GM13977 (cell line): ENCODE data around the gene F2RL3.

Source experiments
- DNase-seq: peaks from one replicate; pipeline ENCODE4 v3.0.0; 2012; ENCODE audit warnings: low spot score
- CTCF ChIP-seq: IDR thresholded peaks from 2 replicates; pipeline ENCODE4 v1.5.1; 2012; ENCODE audit warnings: mild to moderate bottlenecking, control low read depth; ENCODE audit not compliant: insufficient read depth; ENCODE audit errors: extremely low read depth, missing control alignments
- in situ Hi-C: fragments of 300-500 bp; cut with MboI; formaldehyde crosslinking; loops from one replicate; pipeline ENCODE4 v1.12.0; 2022; ENCODE audit warnings: low sequenced_read_pairs, low pct_unique_long_range_greater_than_20kb, mixed read lengths, inconsistent platforms; ENCODE audit not compliant: unreplicated experiment

Gene F2RL3

GRCh38 chr19:16915734-16916133 lies 26.9 kb downstream of the F2RL3 start:
- no peak for TF ChIP-seq CTCF
- no peak for DNase-seq
- in situ Hi-C loops: no loop called here

DNA sequence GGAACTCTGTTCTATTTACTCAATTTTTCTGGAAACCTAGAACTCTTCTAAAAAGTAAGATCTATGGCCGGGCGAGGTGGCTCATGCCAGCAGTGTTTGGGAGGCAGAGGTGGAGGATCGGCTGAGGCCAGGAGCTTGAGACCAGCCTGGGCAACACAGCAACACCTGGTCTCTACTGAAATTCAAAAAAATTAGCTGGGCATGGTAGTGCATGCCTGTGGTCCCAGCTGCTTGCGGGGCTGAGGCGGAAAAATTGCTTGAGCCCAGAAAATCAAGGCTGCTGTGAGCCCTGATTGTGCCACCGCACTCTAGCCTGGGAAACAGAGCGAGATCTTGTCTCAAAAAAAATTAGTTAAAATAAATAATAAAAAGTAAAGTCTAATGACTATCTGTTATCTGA lies 28.6 kb downstream of the F2RL3 start:
- no peak for DNase-seq
- in situ Hi-C loops: no loop called here
- TF ChIP-seq CTCF: no peak

DNA sequence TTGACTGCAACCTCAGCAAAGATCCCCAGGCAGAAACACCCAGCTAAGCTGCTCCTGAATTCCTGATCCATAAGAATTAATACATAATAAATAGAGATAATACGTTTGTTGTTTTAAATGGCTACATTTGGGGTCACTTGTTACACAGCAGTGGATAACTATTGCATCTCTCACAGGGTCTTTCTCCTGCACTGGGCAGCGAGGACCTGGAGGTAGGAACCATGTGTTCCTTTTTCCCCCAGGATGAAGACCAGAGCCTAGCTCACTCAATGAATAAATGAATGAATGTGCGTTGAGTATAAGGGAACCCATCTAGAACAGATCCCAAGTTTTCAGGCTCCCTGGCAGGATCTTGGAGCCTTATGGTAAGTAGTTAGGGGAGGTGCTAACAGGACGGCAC lies 30.7 kb downstream of the F2RL3 start:
- no peak for DNase-seq
- in situ Hi-C loops: no loop called here
- TF ChIP-seq CTCF: no peak

DNA sequence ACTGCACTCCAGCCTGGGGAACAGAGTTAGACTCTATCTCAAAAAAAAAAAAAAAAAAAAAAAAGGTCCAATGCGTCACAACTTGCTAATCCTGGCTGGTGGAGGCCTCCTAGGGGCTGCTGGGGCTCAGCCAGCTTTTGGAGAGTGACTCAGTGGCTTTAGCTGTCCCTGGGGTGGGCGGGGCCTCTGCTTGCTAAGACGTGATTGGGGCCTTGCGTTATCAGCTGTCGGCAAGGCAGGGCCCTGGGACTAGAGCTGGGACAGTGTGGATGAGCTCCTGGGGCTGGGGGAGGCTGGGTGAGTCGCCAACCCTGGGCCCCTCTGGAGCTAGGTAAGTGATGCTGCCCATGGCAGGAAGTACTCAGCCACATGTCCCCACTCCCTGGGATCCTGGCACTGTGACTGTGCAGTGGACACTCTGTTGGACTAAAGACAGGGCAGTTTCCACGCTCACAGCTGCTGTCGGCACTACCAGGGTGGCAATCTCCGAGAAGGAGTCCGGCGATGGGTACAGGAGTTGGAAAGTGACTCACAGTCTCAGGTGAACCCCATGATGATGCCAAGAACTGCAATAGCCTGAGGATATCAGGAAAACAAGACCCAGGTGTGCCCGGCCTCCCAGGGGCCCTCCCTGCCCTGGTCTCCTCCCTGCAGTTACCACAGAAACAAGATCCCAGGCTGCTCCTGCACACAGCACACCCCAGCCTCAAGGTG lies 32.2 kb downstream of the F2RL3 start:
- in situ Hi-C loops: no loop called here
- DNase-seq: no peak

GRCh38 chr19:16921766-16922591 lies 33.2 kb downstream of the F2RL3 start:
- in situ Hi-C loops: no loop called here
- no peak for TF ChIP-seq CTCF
- DNase-seq: no peak

More for the DNA sequence above, 32.2 kb downstream of the F2RL3 start:
- TF ChIP-seq CTCF: no peak

DNA sequence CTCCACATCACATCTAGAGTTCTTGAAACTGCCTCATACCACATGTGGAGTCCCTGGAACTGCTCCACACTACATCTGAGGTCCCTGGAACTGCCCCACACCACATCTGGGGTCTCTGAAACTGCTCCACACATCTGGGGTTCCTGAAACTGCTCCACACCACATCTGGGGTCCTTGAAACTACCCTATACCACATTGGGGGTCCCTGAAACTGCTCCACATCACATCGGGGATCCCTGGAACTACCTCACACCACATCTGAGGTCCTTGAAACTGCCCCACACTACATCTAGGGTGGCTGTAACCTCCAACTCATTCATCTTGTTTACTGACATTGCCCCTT lies 33.8 kb downstream of the F2RL3 start:
- no peak for DNase-seq
- no peak for TF ChIP-seq CTCF
- in situ Hi-C loops: no loop called here
